ENCODE measurements around the gene TTLL6.
"Not testable (repeated sequence)": the region's sequence is repeated elsewhere in the genome, so short reads cannot be mapped to it uniquely, and the experiment has no call there.

The TTLL6 gene

DNA sequence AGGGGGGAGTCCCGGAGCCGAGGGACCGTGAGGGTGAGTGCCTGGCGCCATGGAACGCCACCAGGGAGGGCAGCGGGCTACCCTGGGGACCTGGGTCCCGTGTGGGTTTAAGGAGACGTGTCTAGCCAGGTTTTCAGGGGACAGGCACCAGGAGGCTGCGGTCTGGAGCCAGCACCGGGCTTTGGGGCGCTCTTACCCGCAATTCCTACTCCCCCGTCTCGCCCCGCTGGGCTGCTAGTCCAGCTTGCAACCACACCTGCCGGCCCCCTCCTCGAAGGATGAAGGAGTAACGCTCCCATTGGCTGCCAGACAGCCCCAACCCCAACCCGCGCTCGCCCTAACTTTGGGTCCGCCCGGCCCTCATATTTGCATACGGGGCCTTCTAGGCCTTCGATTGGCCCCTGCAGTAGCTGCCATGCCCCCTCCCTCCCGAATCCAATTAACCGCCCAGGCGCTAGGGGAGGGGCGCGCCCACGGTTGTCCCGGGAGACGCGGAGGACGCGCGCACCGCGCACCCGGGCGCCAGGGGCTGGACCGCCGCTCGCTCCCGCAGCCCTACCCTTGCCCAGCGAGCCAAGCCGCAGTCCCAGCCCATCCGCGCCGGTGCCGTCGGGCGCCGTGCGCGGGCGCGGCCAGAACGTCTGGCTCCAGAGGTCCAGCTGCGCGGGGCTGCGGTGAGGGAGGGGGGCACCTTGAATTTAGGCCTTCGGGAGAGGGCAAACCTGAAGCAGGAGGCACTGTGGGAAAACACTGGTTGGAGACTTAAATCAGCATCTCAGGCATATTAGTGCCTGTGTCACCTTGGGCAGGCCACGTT, at the start of gene TTLL6:
Gene TTLL6, minus strand, starts transcription at position 456 of the 817 bp plus-strand sequence. Its CDS starts 157 bp downstream, at position 299.
- DNase-seq: peak; percentile 38 to 61 (median 44)

DNA sequence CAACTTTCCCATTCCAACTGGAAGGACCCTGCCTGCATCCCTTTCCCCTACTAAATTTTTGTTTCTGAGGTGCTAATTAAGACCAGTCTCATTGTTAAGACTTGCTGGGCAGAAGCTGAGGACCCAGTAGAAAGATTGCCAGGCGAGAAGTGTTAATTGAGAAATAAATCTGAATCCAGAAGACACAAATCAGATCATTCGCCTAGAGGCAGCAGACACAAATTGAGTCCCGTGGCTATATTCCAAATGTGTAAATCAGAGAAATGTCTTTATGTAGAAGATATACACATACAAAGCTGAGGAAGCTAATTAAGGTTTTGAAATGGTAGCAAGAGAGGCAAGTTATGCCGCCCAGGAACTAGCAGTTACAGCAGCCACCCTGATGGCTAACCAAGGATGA, 43.4 kb upstream of the TTLL6 start:
- DNase-seq: no peak

DNA sequence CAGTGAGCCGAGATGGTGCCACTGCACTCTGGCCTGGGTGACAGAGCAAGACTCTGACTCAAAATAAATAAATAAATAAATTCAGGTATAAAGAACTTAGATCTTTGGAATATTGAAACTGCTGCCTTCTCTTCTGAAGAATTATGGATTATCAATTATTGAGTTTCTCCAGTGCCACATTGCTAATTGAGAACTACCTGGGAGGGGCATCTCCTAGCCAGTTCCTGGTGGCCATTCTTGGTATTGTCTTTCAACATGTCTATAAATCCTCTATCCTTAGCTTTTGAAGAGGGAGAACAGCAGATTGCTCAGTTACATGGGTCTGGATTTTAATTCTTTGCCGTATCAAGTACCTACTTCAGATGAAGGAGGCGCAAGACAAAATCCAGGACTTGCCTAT, 43.0 kb upstream of the TTLL6 start:
- no peak for DNase-seq

DNA sequence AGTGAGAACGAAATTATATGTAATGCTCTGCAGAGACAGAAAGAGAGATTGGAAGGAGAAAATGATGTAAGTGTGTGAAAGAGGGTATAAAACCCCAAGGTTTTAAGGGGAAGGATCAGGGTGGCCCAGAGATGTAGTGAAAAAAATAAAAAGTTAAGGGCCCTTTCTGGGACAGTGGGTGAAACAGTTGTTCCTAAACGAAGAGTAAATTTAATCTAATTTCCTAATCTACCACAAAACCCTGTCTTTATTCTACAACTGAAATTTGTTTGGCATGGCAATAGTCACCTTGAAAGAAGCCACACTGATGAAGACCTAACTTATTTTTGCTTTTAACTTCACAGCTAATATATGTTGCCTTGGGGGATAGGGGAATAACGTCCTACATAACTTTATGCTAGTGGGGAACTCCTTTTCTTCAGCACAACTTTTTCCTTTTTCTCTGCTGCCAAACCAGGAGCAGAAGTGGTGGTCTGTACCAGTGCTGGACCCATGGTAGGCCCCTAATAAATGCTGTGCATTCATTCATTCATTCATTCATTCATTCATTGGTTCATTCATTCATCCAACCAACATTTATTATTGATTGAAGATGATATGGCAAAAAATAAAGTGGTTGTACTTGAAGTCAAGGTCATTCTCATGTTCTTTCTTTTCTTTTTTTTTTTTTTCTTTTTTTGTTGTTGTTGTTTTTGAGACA, 39.2 kb upstream of the TTLL6 start:
- no peak for DNase-seq

DNA sequence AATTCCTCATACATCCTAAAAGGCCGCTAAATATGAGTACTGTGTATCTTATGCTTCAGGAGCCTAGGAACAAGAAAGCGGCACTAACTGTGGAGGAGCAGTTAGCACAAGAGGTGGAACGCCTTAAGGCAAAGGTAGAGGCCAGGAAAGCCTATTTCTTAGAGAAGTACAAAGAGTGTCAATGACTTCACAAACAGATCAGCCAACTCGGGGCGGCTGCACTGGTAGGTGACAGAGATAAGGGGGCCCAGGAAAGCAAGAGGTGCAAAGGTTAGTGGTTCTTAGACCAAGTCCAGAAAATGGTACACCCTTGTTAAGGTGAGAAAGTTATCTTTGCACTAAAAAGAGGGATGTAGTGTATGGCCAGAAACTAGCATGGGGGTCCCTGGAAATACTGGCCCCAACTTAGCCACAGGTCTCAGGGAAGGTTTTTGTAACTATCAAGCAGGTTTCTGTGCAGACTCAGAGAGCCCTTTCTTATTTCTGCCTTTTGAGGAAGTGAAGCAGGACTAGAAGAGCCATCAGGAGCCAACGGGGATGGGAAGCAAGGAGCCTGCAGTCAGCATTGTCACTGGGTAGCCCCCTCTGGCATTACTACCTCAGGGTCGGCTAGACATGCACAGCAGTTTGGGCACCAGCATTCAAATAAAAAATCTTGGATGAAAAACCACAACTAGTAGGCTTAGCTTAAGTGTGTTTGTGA, 37.9 kb upstream of the TTLL6 start:
- no peak for DNase-seq

DNA sequence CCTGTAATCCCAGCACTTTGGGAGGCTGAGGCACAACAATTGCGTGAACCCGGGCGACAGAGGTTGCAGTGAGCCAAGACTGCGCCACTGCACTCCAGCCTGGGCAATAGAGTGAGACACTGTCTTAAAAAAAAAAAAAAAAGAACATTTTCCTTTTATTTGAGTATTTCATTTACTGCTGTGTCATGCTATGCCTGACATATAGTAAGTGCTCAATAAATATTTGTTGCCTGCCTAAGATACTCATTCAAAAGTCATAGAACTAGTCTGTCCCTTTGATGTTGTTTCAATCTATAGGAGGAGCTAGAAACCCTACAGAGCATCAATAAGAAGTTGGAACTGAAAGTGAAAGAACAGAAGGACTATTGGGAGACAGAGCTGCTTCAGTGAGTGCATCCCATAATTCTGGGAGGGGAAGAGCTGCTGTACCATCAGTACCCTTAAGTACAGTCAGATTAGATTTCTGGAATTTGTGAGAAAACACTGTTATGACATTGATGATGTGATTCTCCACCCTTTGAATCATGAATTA, 33.8 kb upstream of the TTLL6 start:
- no peak for DNase-seq

DNA sequence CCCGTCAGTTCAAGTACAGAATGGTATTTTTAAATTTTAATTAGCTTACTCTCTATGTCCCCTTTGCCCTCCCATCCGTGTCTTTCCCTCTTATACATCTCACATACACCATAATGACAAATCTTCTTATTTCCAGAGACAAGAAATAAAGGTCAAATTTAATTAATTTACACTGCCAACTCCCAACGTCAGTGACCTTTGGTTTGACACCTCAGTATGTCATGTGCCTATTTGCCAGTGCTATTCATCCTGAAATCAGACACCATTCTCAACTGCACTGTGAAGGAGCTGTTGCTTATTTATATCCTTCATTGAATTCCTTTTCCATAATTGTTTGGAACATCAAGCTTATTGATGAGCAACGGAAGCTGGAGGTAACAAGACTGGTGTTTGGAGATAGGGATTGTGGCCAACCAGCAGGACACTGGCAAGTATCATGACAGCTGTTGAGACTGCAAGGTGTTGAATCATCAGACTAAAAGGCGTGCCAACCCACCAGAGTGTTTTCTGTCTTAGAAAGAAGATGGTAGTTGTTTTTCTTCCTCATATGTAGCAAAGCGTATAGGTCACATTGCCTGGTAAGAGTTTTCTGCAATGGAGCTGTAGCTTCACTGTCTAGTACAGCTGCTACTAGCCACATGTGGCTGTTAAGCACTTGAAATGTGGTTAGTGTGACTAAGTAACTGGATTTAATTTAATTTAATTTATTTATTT, 26.3 kb upstream of the TTLL6 start:
- no peak for DNase-seq

DNA sequence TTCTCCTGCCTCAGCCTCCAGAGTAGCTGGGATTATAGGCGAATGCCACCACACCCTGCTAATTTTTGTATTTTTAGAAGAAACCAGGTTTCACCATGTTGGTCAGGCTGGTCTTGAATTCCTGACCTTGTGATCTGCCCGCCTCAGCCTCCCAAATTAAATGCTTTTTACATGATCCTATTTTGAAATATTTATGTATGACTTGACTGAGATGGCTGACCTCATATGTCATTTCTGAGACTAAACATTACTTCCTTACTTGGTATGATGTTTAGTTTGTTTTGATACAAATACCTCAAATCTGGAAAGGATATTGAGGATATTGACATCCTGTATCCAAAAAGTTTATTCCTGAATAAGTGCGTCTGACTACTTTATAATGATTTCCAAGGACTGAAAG, 25.7 kb upstream of the TTLL6 start:
- no peak for DNase-seq

DNA sequence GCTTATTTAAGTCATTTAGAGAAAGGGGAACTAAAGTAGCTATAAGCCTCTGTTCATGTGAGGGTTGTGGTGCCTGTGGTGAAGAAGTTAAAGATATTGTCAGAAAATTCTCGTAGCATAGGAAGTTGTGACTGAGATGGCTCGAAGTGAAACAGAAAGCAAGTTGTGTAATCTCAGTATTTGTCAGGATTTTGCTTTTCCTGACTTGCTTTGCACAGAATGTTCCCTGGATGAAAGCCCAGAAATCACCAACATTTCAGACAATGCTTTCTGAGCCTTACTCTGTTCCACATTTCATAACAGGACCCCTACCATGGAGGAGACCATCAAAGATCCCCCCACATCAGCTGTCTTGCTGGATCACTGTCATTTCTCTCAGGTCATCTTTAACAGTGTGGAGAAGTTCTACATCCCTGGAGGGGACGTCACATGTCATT, 24.4 kb upstream of the TTLL6 start:
- DNase-seq: no peak

DNA sequence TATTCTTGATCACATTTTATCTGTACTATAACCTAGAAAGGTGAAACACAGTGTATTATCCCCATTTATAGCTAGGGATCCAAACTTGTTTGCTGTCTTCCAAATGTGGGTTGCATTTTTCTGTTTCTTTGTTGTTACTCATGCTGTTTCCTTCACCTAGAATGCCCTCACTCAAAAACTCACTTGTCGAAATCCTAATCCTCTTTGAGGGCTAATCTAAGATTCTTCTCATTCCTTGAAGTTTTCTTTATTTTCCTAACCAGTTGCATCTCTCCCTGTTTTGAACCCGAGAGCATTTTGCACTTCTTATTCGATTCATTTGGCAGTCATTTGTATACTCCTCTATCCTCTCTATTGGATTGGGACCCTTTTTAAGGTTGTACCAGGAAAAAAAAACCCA, 23.4 kb upstream of the TTLL6 start:
- DNase-seq: no peak

DNA sequence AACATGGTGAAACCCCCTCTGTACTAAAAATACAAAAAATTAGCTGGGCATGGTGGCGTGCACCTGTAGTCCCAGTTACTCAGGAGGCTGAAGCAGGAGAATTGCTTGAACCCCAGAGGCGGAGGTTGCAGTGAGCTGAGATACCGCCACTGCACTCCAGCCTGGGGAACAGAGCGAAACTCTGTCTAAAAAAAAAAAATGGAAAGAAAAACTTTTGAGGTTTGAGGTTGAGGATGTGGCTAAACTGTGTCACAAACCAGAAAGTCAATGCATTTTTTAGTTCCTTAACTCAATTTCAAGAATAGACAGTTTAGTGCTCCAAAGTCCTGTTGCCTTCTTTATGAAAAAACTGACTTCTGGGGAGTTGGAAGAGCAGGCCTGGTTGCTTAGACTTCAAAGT, 20.4 kb upstream of the TTLL6 start:
- DNase-seq: not testable (repeated sequence)

DNA sequence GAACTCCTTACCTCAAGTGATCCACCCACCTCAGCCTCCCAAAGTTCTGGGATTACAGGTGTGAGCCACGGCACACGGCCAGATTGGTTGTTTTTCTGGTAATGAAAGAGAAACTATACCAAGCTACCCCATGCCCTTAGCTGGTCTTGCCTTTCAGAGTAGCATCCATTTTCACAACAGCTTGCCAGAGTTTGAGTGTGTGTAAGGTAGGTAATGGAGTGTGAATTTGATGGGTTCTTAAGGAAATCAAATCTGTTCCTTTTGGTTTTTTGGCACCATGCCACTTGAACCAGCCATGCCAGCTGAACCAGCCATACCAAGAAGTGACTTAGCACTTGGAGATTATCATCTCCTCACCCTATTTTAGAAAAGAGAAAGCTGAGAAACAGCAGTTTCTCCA, 18.9 kb upstream of the TTLL6 start:
- DNase-seq: no peak

DNA sequence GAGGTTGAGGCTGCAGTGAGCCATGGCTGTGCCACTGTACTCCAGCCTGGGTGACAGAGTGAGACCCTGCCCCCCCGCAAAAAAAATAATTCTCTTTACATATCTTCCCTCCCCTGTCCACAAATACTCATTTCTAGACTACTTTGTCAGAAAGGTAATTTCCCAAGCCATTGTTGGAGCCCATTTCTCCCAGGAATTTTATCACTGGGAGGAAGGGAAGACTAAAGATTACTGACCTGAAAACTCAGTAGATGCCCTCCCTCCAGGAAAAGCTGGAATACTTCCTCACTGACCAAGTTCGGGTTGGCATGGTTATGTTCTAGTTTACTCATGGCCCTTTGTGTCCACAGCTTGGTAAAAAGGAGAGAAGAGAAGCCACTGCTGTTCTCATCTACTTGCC, 17.9 kb upstream of the TTLL6 start:
- DNase-seq: no peak

DNA sequence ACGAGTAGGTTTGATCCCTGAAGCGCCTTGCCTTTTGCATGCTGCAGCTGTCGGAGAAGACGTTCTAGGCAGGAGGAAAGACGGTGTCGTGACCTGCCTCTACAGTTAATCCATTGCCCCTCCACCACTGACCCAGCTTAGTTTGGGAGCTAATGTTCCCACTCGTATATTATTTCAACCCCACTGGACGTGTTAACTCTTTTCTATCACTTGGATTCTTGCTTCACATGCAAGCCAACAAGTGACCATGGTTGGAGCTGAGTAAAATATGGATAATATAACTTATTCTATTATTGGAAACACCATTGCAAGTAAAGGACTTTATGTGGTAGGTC, 14.5 kb upstream of the TTLL6 start:
- DNase-seq: no peak

DNA sequence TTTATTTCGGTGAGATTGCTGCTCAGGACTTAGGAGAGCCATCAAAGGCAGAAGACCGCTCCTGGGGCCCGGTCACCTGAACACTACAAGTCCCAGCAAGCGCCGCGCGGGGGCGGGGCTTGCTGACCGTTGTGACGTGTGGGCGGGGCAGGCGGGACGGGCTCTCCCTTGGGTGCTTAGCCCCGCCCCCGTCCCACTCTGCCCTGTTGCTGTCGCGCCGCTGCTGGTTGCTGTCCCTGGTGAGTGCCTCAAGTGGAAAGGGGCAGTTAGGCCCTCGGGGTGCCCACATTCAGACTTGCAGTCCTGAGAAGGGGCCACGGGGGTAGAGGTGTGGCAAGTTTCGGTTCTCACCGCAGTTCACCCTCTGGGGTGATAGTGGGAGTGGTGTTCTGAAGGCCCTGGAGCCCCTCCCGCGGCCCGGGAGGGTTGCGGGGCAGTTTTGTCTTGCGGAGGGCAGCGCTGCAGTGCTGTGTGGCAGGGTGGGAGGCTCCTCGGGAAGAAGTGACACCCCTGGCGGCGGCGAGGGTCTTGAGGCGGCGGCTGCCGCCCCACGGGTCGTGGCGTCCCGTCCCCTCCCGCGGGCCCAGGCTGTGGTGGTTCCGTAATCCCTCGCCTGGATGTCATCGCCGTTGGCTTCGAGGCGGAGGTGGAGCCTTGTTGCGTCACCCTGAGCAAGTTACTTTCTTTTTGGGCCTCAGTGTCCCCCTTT, 14.0 kb upstream of the TTLL6 start, which contains the start of gene CALCOCO2:
Gene CALCOCO2, plus strand, starts transcription at position 196 of the 709 bp plus-strand sequence. CDS start 10,673 bp downstream, outside the sequence.
- peak; percentile 78 to 86 (median 82) for DNase-seq

DNA sequence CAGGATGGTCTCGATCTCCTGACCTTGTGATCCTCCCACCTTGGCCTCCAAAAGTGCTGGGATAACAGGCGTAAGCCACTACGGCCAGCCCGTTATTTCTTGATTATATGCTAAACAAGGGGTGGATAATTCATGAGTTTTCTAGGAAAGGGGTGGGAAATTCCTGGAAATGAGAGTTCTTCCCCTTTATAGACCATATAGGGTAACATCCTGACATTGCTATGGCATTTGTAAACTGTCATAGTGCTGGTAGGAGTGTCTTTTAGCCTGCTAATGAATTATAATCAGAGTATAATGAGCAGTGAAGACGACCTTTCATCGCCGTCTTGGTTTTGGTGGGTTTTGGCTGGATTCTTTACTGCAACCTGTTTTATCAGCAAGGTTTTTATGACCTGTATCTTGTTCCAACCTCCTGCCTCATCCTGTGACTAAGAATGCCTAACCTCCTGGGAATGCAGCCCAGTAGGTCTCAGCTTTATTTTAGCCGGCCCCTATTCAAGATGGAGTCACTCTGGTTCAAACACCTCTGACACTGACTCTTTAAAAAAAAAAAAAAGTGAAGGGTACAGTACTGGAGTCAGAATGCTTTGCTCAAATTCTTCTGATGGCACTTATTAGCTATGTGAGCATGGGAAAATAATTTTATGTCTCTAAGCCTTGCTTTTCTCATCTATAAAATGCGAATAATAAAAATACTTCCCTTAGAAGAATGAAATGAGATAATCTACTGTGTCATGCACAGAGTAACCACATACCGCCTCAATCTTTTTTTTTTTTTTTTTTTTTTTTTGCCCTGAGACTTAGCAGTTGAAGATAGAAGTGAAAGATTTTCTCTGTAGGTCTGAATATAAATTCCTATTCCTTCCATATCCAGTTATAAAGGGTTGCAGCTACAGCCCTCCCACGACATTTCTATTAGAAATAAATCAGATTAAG, 8.7 kb upstream of the TTLL6 start:
- no peak for DNase-seq

DNA sequence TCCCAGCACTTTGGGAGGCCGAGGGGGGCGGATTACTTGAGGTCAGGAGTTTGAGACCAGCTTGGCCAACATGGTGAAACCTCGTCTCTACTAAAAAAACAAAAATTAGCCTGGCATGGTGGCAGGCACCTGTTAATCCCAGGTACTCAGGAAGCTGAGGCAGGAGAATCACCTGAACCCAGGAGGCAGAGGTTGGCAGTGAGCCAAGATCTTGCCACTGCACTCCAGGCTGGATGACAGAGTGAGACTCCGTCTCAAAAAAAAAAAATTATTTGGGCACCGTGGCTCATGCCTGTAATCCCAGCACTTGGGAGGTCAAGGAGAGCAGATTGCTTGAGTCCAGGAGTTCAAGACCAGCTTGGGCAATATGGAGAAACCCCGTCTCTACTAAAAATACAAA, 3.9 kb upstream of the TTLL6 start:
- DNase-seq: not testable (repeated sequence)

DNA sequence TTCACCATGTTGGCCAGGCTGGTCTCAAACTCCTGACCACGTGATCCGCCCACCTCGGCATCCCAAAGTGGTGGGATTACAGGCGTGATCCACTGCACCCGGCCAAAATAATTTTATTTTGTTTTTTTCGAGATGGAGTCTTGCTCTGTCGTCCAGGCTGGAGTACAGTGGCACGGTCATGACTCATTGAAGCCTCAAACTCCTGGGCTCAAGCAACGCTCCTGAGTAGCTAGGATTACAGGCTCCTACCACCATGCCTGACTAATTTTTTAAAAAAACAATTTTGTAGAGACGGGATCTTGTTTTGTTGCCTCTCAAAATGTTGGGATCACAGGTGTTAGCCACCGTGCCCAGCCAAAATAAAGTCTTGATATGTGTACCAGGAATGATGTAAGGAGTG, 2.4 kb upstream of the TTLL6 start:
- no peak for DNase-seq

DNA sequence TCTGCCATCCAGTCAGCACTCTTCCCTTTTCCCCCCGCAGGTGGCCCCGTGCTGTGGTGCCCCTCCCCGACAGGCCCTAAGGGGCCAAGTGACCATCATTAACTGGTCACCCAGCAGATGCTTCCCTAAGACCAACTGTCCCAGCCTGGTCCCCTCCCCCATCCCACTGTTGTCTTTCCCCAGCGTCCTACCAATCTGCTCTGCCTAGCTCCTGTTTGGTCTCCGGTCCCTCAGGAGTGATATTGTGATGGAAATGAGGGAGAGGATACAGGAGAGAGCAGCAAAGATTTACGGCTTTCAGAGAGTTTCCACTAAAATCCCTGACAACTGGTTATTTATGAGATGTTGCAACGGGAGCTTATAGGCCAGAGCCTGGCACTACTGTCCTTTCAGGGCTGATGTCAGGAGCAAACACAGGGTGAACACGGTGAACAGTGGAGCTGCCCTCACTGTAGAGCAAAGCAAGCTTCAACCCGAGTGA, 1.4 kb upstream of the TTLL6 start:
- DNase-seq: no peak

DNA sequence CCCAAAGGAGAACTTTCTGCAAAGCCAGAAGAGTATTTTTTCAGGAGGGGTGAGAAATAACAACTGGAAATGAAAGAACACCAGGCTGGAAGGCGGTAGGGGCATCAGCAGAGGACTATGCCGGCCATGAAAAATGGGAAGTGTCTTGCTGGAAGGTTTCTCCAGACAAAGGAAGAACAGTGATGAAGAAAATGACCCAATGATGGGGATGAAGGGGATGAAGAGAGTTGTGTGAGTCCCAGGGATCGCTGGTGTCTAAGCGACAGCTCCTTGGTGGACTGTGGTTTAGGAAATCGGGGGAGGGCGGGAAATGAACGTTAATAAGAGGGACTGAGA, 623 bp downstream of the TTLL6 start:
- no peak for DNase-seq

DNA sequence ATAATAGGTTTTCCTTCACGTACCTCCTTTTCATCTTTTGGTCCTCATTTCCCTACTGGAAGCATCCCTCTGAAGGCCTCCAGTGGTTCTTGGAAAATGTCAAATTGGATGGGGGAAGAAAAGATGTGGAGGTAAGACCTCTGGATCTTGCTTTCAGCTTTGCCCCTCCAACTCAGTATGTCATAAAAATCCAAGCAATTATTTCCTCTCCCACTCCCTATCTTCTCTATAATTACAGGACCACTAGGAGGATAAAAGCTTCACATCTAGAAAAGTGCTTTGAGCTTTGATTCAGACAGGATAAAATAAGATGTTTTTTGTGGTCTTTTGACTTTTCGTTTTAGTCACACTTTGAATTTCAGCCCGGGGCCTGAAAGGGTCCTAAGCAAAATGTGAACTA, 1.7 kb downstream of the TTLL6 start:
- DNase-seq: no peak
